ENCODE results near the gene UNK. TPM values are rescaled to one million over a fixed set of nuclear protein-coding genes. Genes with fewer than 3 reads are reported as not detected.

The UNK gene
- total and polyA plus RNA-seq, 7 donors: 12.7 to 29.6 (median 23.5) TPM

DNA sequence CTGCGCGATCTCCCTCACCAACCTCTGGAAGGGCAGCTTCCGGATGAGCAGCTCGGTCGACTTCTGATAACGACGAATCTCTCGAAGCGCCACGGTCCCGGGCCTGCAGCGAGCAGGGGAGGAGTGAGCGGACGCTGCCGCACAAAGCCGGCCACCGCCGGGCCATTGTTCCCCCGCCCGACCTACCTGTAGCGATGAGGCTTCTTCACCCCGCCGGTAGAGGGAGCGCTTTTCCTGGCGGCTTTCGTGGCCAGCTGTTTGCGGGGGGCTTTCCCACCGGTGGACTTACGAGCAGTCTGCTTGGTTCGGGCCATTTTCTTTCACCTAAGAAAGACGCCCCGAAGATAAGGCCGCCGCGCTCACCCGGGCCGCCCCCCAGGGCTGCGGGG, 5.8 kb upstream of the UNK start:
- Histone ChIP-seq H3K27ac (peak overlapping the region; percentile 94 to 99 (median 98)), H3K36me3 (peaks cover 8 to 52% (median 20%) of the 10 kb centered on the region in 4 donors), H3K4me3 (peak overlapping the region; percentile 78 to 97 (median 86)), H3K9me3 (no peaks in the 10 kb centered on the region), H3K4me1 (peaks cover 0 to 36% (median 28%) of the 10 kb centered on the region in 4 donors), H3K27me3 (no peaks in the 10 kb centered on the region)
- WGBS, 2 donors: 0% methylated on average over 38 of the region's 38 CpGs
- intact Hi-C loops (cut with DNase I): loop anchor here (5.0 kb wide), 1 partner anchor 118 kb away; the partner anchor contains the start of gene TRIM65
- TF ChIP-seq EP300 (IDR thresholded peaks at IDR 0.05) (no peak), POLR2AphosphoS5 (IDR thresholded peaks at IDR 0.05) (peak in 1 of 4 donors; percentile 26), POLR2A (IDR thresholded peaks at IDR 0.05) (no peak)
- TF ChIP-seq, protein P1, sequence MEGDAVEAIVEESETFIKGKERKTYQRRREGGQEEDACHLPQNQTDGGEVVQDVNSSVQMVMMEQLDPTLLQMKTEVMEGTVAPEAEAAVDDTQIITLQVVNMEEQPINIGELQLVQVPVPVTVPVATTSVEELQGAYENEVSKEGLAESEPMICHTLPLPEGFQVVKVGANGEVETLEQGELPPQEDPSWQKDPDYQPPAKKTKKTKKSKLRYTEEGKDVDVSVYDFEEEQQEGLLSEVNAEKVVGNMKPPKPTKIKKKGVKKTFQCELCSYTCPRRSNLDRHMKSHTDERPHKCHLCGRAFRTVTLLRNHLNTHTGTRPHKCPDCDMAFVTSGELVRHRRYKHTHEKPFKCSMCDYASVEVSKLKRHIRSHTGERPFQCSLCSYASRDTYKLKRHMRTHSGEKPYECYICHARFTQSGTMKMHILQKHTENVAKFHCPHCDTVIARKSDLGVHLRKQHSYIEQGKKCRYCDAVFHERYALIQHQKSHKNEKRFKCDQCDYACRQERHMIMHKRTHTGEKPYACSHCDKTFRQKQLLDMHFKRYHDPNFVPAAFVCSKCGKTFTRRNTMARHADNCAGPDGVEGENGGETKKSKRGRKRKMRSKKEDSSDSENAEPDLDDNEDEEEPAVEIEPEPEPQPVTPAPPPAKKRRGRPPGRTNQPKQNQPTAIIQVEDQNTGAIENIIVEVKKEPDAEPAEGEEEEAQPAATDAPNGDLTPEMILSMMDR (IDR thresholded peaks at IDR 0.05): peak in 3 of 4 experiments; percentile 51 to 60 (median 53)
- DNase-seq: no peak

DNA sequence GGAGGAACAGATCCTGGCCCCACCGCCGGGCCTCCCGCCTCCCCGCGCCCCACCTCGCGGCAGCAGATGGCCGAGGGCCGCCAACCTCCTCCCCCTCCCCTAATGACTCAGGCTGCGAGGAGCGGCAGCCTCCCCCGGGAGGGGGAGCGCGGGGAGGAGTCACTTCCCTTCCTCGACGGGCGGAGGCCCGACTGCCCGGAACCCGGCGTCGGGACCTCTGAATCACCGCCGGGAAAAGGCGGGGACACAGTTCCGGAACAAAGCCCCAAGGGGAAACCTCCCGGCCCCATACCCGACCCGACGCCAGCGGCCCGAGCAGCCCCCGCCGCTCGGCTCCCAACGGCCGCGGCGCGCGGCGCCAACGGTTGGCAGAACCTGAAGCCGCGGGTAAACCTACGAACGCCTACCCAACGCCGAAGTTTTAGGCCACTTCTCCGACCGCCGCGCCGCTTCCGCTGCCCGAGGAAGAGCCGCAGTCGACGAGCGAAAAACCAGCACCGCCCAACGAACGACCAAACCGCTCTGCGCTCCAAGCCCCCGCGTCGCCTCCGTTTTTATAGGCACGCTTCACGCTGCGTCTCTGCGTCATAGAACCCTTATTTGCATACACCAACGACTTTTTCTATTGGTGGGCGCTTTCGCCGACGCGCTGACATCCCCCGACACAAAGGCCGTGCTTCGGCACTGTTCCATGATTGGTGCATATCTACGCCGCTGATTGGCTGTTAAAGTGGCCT, 5.2 kb upstream of the UNK start:
- DNase-seq: peak; percentile 99
- Histone ChIP-seq H3K36me3 (peaks cover 8 to 46% (median 19%) of the 10 kb centered on the region in 4 donors), H3K4me3 (peak overlapping the region; percentile 78 to 97 (median 86)), H3K27ac (peak overlapping the region; percentile 94 to 99 (median 98)), H3K27me3 (no peaks in the 10 kb centered on the region), H3K4me1 (peaks cover 0 to 41% (median 32%) of the 10 kb centered on the region in 4 donors), H3K9me3 (no peaks in the 10 kb centered on the region)
- 1% methylated on average over 84 of the region's 84 CpGs for WGBS, 2 donors
- TF ChIP-seq POLR2AphosphoS5 (IDR thresholded peaks at IDR 0.05) (peak; percentile 100), POLR2A (IDR thresholded peaks at IDR 0.05) (peak; percentile 100), EP300 (IDR thresholded peaks at IDR 0.05) (peak in 2 of 4 donors; percentile 70 to 88)
- TF ChIP-seq, protein P1 (IDR thresholded peaks at IDR 0.05): no peak
- intact Hi-C loops (cut with DNase I): loop anchor here (5.0 kb wide), 1 partner anchor 118 kb away; the partner anchor contains the start of gene TRIM65

DNA sequence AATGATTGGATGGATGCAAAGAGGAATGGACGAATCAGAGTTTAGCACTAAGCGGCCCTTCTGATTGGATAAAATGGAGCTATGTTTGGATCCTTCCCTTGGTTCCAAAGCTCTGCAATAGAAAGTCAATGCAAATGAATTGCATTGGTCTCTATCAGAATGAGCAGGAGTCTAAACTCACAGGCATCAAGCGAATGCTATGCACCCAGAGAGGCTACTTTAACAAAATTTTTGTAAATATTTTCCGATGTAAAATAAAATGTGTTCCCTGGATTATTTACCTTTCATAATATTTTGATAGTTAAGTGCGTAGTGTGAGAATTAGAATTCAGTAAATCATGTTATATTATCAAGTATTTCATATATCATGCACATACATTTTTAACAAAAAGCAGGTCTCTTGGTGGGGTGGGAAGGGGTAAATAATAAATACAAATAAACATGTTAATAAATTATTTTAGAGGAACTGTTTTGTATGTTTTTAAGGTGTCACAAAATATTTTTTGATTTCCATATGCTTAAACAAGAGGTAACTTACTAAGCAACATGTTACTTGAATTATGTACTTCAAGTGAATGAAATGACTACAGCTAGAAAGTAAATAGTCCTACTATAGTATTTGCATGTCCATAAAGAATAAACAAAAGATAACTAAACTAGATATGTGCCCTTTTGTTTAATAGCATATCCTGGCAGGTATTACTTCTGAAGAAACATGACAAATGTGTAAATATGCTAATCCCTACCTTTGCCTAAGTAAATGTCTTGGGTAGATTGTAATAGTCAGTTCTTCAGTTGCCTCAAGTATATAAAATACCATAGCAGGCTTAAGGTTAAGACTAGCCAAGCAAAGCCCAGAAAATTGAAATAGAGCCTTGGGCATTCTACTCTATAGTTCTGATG, 4.4 kb upstream of the UNK start:
- H3K9me3 ChIP-seq: no peaks in the 10 kb centered on the region
- 20 to 21% methylated on average over 5 of the region's 5 CpGs for WGBS, 2 donors

More for the DNA sequence above, 4.4 kb upstream of the UNK start:
- TF ChIP-seq POLR2A (IDR thresholded peaks at IDR 0.05) (no peak), EP300 (IDR thresholded peaks at IDR 0.05) (no peak), POLR2AphosphoS5 (IDR thresholded peaks at IDR 0.05) (no peak)
- TF ChIP-seq, protein P1 (IDR thresholded peaks at IDR 0.05): no peak
- peak overlapping the region in 1 of 4 donors; percentile 91 for H3K4me3 ChIP-seq
- intact Hi-C loops (cut with DNase I): loop anchor here (5.0 kb wide), 2 partner anchors 97 to 117 kb away; partner anchors contain the start of genes TRIM47 and TRIM65
- H3K36me3 ChIP-seq: peaks cover 8 to 38% (median 17%) of the 10 kb centered on the region in 4 donors
- no peak for DNase-seq
- H3K27me3 ChIP-seq: no peaks in the 10 kb centered on the region
- peaks cover 0 to 43% (median 33%) of the 10 kb centered on the region in 4 donors for H3K4me1 ChIP-seq
- peak overlapping the region; percentile 53 to 98 (median 83) for H3K27ac ChIP-seq

Data from sigmoid colon (tissue), 7 donors.